ENCODE results near the gene DAPL1. TPM values are rescaled to one million over a fixed set of nuclear protein-coding genes. Genes with fewer than 3 reads are reported as not detected.

Gene DAPL1
- total and polyA plus RNA-seq, 2 experiments from 2014 or later, result not detected

- TF ChIP-seq EZH2phosphoT487 (IDR thresholded peaks at IDR 0.05; ENCODE audit: low read depth, severe bottlenecking, unreplicated experiment) (no peak), CTCF (IDR thresholded peaks at IDR 0.05; ENCODE audit: poor library complexity) (no peak), EZH2 (IDR thresholded peaks at IDR 0.05; ENCODE audit: borderline replicate concordance) (no peak)
- H3K27ac ChIP-seq, result no peak overlapping the region
- 87% methylated on average over 3 of the region's 3 CpGs for WGBS (ENCODE audit: low lambda C conversion rate, missing lambda C conversion rate)
Measured at GRCh38 chr2:158835431-158835830, 40.3 kb downstream of the DAPL1 start.

GRCh38 chr2:158837645-158838044 is 42.5 kb downstream of the DAPL1 start:
- Histone ChIP-seq H4K20me1 (ENCODE audit: insufficient read depth, poor library complexity, severe bottlenecking) (no peaks in the 10 kb centered on the region), H3K79me2 (no peaks in the 10 kb centered on the region), H3K27ac (no peak overlapping the region), H3K4me3 (no peak overlapping the region), H3K9me3 (ENCODE audit: low read depth) (no peaks in the 10 kb centered on the region), H3K27me3 (no peaks in the 10 kb centered on the region), H2AFZ (no peak overlapping the region), H3K4me2 (no peak overlapping the region), H3K9me2 (replicated peaks; ENCODE audit: insufficient read depth) (no peaks in the 10 kb centered on the region), H3K4me1 (ENCODE audit: insufficient read depth) (peaks cover 3% of the 10 kb centered on the region), H3K36me3 (replicated peaks; ENCODE audit: insufficient read depth, low read depth) (no peaks in the 10 kb centered on the region)
- WGBS (ENCODE audit: low lambda C conversion rate, missing lambda C conversion rate), result 94% methylated on average over 2 of the region's 2 CpGs
- TF ChIP-seq CTCF (IDR thresholded peaks at IDR 0.05; ENCODE audit: poor library complexity) (no peak), EZH2phosphoT487 (IDR thresholded peaks at IDR 0.05; ENCODE audit: low read depth, severe bottlenecking, unreplicated experiment) (no peak), EZH2 (IDR thresholded peaks at IDR 0.05; ENCODE audit: borderline replicate concordance) (no peak)
- DNase-seq (ENCODE audit: low spot score), result no peak

More at GRCh38 chr2:158835431-158835830, 40.3 kb downstream of the DAPL1 start:
- no peaks in the 10 kb centered on the region for H3K79me2 ChIP-seq
- no peaks in the 10 kb centered on the region for H3K9me3 ChIP-seq (ENCODE audit: low read depth)
- DNase-seq (ENCODE audit: low spot score), result no peak
- H3K4me2 ChIP-seq, result no peak overlapping the region
- no peaks in the 10 kb centered on the region for H4K20me1 ChIP-seq (ENCODE audit: insufficient read depth, poor library complexity, severe bottlenecking)
- H2AFZ ChIP-seq, result no peak overlapping the region
- no peaks in the 10 kb centered on the region for H3K9me2 ChIP-seq (replicated peaks; ENCODE audit: insufficient read depth)
- H3K27me3 ChIP-seq, result no peaks in the 10 kb centered on the region
- no peaks in the 10 kb centered on the region for H3K36me3 ChIP-seq (replicated peaks; ENCODE audit: insufficient read depth, low read depth)
- H3K4me3 ChIP-seq, result no peak overlapping the region
- no peaks in the 10 kb centered on the region for H3K4me1 ChIP-seq (ENCODE audit: insufficient read depth)

- no peaks in the 10 kb centered on the region for H3K9me2 ChIP-seq (replicated peaks; ENCODE audit: insufficient read depth)
- peak; percentile 29 for DNase-seq (ENCODE audit: low spot score)
- H3K27ac ChIP-seq, result no peak overlapping the region
- H3K79me2 ChIP-seq, result no peaks in the 10 kb centered on the region
- H3K4me1 ChIP-seq (ENCODE audit: insufficient read depth), result peaks cover 10% of the 10 kb centered on the region
- H3K36me3 ChIP-seq (replicated peaks; ENCODE audit: insufficient read depth, low read depth), result no peaks in the 10 kb centered on the region
- H3K27me3 ChIP-seq, result no peaks in the 10 kb centered on the region
- no peak overlapping the region for H2AFZ ChIP-seq
- no peaks in the 10 kb centered on the region for H4K20me1 ChIP-seq (ENCODE audit: insufficient read depth, poor library complexity, severe bottlenecking)
- no peak overlapping the region for H3K4me2 ChIP-seq
- no peak overlapping the region for H3K4me3 ChIP-seq
- TF ChIP-seq EZH2phosphoT487 (IDR thresholded peaks at IDR 0.05; ENCODE audit: low read depth, severe bottlenecking, unreplicated experiment), result no peak
- TF ChIP-seq EZH2 (IDR thresholded peaks at IDR 0.05; ENCODE audit: borderline replicate concordance), result no peak
- no peak for TF ChIP-seq CTCF (IDR thresholded peaks at IDR 0.05; ENCODE audit: poor library complexity)
- H3K9me3 ChIP-seq (ENCODE audit: low read depth), result no peaks in the 10 kb centered on the region
Measured at GRCh38 chr2:158841850-158842249, 46.7 kb downstream of the DAPL1 start.

GRCh38 chr2:158845444-158845843 is 50.3 kb downstream of the DAPL1 start:
- no peak for DNase-seq (ENCODE audit: low spot score)
- Histone ChIP-seq H3K4me3 (no peak overlapping the region), H3K79me2 (no peaks in the 10 kb centered on the region), H3K9me2 (replicated peaks; ENCODE audit: insufficient read depth) (no peaks in the 10 kb centered on the region), H3K4me2 (no peak overlapping the region), H3K9me3 (ENCODE audit: low read depth) (no peaks in the 10 kb centered on the region), H3K27ac (no peak overlapping the region), H2AFZ (no peak overlapping the region), H3K27me3 (no peaks in the 10 kb centered on the region), H4K20me1 (ENCODE audit: insufficient read depth, poor library complexity, severe bottlenecking) (no peaks in the 10 kb centered on the region), H3K36me3 (replicated peaks; ENCODE audit: insufficient read depth, low read depth) (no peaks in the 10 kb centered on the region), H3K4me1 (ENCODE audit: insufficient read depth) (peaks cover 10% of the 10 kb centered on the region)
- TF ChIP-seq EZH2phosphoT487 (IDR thresholded peaks at IDR 0.05; ENCODE audit: low read depth, severe bottlenecking, unreplicated experiment) (no peak), EZH2 (IDR thresholded peaks at IDR 0.05; ENCODE audit: borderline replicate concordance) (no peak), CTCF (IDR thresholded peaks at IDR 0.05; ENCODE audit: poor library complexity) (no peak)

Measured in hepatocyte (in vitro differentiated cells).